ENCODE data around the gene CDK2AP2. TPM values are rescaled to one million over a fixed set of nuclear protein-coding genes. Genes with fewer than 3 reads are reported as not detected.
A peak's percentile ranks its signal among the peaks of the same experiment; 100 is the strongest.

The CDK2AP2 gene
- total RNA-seq, 1 experiment from 2014 or later = 71.7 TPM

DNA sequence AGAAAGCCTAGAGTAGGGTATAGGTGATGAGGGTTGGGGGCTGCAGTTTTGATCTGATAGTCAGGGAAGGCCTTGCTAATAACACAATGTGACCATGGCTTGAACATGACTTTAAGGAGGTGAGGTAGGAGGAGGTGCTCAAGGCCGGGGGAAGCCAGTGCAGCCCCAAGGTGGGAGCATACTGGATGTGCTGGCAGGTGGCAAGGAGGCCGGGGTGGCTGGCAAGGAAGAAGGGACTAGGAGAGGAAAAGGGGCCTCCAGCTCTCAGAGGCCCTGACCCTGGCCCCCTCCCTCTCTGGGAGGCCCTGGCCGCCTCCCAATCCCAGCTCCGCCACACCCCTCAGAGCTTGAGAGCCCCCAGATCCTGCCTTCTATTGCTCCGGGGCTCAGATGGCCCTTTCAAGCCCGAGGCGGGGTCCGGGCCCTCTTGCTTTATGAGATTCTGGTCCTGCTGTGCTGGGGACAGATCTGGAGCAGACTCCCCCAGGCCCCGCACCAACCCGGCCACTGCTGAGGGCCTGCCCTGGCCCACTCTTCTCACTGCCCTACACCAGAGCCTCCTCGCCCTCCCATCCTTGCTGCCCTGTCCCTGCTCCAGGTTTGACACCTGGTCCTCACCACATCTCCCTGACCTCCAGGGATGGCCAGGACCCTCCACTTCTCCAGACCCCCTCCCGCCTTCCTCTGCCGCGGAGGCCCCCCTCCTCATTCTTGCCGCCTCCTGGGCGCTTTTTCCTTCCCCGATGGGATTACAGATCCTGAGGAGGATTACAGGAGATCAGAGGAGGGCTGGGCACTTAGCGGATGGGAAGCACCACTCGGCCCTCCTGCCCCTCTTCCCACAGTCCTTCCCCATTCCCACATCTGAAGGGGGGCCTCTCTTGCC, 4.6 kb downstream of the CDK2AP2 start:
- DNase-seq (ENCODE audit: low read depth) = no peak

DNA sequence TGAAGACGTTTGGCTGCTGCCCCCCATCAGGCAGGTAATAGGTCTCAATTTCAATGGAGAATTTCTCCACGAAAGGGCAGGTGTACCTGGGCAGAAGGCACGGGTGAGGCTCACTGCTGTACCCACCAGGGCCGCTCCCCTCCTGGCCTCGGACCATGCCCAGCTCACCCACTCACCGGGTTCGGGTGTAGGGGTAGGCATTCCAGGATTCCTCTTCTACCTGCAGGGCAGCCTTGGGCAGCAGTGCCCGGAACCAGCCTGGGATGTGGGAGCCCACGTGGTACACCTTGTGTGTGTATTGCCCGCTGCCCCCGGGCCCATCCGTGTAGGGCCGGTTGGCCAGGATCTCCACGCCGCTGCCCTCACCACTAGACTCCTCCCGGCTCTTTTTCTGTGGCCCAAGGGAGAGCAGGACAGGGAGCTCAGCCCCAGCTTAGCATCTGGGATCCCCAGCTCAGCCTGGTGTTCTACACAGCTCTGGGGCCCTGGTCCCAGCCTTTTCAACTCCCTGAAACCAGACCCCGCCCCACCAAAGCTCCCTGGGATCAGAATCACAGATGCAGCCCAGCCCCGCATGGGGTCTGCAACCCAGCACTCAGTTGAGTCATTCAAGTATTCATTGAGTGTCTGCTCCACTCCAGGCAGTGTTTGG, 5.5 kb downstream of the CDK2AP2 start:
- no peak for DNase-seq (ENCODE audit: low read depth)

DNA sequence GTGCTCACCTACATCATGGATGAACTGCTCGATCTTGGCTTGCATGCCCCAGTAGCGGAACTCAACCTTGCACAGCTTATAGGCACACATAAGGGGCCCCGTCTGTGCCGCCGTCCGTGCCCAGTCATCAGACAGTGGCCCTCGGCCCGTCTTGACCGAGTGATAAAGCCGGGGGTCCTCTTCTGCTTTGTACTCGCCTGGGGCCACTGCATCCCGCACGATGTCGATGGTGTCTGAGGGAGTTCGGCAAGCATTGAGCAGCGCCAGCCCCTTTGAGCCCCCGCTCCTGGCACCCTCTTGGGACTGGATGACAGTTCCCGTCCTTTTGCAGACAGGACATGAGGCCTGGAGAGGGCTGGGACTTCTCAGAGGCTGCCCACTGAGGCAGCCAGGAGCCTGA, 6.1 kb downstream of the CDK2AP2 start:
- no peak for DNase-seq (ENCODE audit: low read depth)

DNA sequence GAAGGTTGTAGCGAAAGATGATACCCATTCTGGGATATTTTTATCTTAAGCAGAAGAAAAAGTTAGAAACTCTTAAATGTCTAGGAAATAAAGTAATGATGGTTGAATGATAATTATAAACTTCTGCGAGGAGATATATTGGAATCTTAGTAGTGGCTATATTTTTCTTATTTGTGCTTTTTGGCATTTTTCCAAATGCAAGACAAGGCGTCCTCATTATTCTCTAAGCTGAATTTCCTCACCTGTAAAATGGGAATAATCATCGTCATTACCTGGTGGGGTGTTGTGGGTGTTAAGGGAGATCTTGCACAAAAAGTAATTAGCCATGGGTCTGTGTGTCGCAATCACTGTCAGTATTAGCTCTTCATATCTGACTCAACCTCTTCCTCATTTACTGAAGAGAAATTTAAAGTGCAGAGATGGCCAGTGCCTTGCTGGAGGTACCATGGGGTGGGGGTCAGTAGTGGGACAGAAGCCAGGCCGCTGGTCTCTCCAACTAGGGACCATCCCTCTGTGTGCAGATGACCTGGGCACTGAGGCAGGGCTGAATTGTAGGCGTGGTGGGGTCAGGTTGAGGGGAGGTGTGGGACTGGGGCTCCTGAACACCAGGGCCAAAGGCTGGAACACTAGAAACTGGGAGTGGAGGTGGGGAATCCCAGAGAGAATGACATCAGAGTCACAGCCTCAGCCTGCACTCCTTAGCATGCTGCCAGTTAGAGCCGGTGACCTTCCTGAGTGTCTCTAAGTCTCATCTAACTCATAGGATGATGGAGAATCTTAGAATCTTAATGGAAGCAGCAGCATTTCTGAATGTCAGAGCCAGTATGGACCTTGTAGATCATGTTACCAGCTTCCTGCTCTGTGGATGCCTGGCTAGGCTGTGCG, 6.9 kb downstream of the CDK2AP2 start:
- no peak for DNase-seq (ENCODE audit: low read depth)

DNA sequence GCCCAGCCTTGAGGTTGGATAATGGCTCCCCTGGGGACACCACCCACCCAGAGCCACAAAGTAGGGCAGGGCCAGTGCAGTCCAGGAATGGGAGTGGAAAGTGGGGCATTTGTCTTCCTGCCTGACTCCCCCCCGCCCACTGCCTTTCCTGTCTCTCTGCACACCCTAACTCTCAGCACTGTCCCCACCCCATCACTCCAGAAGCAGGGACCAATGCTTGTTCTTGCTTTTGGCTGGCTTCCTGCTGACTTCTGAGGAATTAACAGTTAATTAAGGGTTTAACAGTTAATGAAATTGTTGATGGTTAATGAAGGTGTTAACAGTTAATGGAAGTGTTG, 7.5 kb downstream of the CDK2AP2 start:
- DNase-seq (ENCODE audit: low read depth) = no peak

DNA sequence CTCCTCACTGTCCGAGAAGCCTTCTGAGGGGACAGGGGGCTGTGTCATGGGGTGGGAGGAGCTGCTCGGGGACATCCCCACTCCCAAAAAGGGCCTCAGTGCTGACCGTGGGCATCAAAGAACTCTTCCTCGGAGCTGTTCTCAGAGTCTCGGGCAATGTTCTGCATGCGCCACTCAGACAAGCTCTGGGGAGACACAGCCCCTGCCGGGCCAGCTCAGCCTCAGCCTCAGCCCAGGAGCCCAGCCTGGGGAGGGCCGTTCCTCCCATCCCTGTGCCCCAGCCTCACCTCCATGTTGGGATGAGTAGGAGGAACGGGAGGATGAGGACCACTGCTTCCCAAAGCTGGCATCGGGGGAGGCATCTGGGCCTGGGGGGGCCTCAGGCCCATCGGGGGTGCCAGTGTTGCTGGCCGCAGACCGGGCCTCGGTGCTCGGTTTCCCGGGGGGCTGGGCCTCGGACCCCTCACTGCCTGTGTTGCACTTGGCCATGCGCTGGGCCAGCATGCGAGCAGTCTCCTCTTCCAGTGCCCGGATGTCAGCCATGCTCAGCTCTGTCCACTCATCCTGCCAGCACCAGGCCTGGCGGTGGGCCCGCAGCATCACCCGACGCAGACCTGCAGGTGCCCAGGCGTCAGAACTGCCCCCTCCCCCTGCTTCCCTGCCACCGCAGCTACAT, 8.0 kb downstream of the CDK2AP2 start:
- no peak for DNase-seq (ENCODE audit: low read depth)

DNA sequence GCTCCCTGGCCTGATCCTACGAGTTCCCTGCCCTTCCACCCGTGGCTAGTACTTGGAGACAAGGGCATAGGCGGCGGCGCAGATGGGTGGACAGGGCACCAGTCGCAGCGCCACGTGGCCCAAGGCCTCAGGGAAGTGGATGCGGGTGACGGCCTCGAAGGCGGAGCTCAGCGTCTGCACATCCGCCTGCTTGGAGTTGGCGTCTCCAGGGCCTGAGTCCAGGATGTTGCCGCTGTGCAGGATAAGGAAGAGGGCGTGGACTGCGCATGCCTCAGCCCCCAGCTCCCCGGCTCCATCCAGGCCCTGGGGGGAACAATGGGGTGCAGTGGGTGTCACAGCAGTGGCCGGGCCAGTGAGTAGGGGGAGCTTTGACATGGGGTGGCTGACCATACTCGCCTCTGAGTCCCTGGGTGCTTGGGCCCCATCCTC, 9.4 kb downstream of the CDK2AP2 start:
- no peak for DNase-seq (ENCODE audit: low read depth)

DNA sequence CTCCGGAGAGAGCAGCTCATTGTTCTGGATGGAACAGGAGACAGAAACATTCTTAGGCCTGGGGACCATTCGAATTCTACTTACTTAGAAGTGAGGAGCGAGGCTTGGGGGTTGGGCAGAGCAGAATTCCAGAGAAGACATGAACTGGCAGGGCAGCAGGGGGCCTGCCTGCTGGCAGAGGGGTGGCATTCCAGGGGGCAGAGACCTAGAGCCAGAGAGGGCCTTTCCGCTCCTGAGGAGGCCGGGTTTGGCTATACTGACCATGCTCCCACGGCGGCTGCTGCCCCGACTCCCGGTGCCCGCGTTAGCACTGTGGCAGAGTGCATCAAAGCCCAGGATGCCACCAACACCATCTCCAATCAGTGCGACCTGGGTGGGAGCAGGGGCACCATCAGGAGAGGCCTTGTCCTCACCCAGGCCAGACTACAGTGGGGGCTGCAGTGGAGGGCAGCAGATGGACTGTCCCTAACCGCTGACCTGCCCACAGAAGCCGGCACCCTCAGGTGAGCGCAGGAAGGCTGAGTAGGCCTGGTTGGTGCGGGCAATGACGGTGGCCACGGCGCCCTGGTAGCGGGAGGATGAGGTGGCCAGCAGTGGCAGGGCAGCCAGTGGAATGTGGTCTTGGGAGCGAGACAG, 10.2 kb downstream of the CDK2AP2 start:
- DNase-seq (ENCODE audit: low read depth) = no peak

DNA sequence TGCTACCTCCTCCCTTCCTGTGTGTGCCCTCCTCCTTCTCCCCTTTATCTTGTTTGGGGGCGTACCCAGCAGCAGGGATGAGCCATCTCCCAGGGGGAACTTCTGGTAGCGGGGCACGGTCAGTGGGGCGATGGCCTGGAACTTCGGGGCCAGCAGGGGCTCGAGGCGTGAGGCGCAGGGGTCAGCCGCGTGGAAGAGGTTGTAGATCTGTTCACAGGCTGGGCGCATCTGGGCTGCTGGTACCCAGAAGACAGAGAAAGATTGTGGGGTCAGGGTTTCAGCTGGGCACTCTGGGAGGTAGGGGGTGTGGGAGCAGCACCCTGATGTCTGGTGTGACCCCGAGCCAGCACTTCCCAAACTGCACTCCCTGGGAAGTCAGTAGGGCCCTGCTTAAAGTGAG, 11.8 kb downstream of the CDK2AP2 start:
- DNase-seq (ENCODE audit: low read depth) = no peak

DNA sequence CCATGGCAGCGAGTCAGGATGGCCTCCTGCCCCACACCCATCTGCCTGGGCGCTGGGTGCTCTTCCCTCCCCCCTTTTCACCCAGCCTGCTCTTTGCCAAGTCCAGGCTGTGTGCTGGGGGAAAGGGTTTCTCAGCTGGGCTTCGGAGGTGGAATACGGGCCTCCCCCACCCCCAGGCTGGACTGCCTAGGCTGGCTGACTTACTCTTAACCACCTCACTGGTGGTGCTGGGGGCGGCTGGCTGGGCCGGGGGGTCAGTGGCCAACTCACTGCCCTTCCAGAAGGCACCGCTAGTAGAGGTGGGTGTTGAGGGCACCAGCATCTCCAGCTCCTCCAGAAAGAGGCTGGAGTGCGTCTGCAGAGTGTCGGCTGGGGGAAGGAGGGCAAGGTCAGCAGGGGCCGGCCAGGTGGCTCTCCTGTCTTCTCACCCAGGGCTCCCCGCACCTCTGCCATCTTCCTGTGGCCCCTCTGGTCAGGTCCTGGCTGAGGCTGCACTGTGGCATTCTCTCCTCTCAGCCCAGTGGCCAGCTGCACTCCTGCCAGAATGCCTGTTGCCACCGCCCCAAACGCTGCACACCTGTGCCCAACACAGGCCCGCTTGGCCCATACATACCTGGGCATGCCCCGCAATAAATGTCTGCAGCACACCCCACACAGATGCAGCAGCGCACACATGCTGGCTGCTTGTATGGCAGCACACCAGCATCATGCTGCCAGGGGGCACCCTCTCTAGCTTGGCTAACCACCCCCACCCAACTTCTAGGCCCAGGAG, 12.5 kb downstream of the CDK2AP2 start:
- DNase-seq (ENCODE audit: low read depth) = no peak

DNA sequence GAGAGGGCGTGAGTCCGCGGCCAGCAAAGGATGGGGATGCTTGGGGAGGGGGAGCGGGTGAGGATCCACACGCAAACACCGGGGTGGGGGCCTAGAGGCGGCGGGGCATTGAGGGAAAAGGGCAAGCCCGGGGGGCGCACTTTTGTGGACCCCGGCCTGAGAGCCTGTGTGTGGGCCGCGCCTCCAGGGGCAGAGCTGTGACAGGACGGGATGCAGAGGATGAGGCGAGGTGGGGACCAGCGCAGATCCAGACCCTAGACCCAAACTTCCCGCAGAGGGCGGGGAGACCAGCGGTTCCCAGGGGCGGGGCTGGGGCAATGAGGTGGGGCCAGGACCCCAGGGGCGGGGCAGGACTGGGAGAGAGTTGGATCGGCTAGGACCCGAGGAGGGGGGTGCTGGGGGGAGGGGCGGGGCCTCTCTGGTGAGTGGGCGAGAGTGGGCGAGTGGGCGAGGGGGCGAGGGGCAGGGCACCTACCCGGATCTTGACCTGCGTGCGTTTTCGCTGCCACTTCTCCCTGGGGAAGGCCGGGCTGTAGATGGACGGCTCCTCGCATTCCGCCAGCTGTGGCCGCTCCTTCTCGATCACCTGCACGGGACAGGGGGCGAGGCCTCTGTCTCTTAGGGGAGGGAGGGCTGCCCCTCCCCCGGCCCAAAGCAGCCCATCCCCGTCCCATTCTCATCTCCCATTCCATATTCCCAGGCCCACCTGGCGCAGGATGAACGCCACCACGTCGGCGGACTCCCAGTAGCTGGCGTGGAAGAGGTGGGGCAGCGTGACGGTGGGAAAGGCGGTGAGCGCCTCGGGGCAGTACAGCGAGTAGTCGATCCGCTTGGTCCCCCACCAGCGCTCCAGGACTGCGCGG, 13.4 kb downstream of the CDK2AP2 start:
- no peak for DNase-seq (ENCODE audit: low read depth)

DNA sequence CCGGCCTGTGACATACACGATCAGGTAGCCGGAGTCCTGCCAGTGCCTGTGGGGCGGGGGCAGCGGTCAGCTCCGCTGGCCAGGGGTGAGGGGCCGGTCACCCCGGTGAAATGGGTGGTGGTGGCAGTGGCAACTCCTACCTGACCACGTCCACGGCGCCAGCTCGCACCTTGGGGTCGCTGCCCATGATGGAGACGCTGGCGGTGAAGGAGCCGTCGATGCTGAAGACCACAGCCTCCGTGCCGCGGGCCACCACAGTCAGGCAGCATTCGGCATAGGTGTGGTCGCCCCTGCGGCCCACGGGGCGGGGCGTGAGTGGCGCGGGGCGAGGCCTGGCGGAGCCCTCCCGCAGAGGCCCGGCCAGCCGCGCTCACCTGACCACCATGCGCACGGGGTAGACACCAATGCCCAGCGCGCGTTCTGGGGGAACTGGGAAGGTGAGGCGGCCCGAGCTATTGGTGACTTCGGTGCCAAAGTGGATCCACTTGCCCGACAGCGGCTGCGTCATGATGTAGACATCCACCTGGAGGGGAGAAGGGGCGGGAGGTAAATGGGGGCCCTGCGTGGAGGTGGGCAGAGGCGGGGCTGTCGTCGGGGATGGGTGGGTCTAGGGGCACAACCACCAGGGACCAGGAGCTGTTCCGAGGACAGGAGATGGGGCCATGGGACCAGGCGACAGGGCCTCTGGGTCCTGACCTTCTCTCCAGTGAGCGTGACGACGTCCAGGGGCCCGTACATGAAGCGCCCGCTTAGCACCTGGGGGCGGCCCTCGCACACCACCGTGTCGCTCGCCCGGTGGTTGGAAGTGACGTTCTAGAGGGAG, 14.2 kb downstream of the CDK2AP2 start:
- DNase-seq (ENCODE audit: low read depth) = no peak

DNA sequence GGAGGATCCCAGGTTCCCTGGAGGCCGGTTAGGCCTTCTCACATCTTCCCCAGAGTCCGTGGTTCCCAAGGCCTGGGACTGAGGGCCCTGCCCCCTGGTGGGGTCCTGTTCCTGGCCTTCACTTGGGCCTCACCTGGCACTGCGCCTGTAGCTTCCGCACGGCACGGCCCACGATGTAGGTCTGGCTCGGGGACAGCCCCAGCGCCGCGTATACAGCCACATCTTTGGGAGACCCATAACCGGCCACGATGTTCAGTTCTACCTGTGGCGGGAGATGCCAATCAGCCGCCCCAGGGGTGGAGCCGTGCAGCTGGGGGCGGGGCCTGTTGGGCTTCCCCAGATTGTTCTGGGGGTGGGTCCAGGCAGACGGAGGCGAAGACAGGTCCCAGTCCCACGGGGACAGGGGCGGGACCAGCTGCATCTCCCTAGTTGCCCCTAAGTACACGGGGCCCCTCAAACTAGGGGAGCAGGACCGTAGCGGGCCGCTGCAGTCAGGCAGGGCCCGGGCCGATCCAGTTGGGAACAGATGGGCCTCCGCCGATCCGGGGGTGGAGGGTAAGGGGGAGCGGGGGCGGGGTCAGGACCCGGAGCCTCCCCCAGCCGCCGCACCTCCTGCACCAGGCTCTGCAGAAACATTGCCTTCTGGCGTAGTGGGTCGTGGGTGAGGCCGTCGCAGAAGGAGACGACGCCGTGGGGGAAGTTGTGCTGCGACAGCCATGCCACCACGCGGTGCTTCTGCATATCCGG, 15.0 kb downstream of the CDK2AP2 start:
- DNase-seq (ENCODE audit: low read depth) = no peak

DNA sequence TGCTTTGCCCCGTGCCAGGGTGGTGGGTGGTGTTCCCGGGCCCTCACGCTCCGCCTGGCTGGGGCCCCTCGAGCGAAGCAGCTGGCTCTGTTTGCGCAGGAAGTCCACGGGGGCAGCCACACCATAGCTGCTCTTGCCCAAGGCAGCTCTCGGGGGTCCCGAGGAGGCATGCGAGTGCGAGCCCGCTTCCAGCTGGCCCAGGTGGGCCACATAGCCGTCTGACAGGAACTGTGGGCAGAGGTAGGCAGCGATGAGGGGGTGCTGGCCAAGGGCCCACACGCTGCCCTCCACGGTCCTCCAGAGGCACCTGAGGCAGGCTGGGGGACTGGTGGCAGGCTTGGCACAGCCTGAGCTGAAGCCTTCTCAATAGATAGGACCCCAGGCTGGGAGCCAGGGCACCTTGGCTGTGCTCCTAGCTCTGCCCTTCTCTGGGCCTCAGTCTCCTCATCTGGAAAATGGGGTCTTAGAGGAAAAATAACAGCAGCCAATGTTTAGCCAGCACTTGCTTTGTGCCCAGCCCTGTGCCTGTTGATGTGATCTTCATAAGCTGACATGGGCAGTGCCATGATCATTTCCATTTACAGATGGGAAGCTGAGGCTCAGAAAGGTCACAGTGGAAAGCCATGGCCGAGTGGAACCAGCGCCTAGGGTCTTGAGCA, 15.8 kb downstream of the CDK2AP2 start:
- DNase-seq (ENCODE audit: low read depth) = no peak

DNA sequence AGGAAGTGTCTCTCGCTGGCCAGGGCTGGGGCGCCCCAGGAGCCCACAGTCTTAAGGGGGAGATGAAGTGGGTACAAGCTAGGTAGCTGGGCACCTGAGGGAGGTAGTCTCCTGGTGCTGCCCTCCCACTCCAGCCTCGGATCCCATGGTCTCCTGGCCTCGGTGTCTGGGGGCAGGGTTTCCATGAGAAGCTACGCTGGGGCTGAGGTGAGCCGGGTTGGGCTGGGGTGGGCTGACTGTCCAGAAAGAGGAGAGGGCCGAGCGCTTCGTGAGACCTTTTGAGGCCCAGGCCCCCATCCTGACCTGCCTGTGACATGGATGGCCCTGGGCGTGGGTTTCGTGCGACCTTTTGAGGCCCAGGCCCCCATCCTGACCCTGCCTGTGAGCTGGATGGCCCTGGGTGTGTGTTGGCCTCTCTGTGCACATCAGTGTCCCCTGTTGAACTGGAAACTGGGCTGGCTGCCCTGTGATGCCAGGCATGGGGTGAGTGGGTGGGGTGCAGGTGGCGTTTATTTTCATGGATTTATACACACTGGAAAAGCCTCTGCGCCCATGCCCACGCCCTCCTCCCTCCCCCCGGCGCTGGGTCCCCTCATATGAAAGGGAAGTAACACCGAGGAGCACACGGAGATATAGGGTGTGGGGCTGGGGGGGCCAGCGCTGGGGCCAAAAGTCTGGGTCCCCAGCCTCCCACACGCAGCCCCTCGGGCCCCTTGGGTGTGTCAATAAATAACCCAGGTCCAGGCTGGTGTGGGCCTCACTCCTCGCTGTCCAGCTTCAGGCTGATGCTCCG, 16.5 kb downstream of the CDK2AP2 start:
- no peak for DNase-seq (ENCODE audit: low read depth)

DNA sequence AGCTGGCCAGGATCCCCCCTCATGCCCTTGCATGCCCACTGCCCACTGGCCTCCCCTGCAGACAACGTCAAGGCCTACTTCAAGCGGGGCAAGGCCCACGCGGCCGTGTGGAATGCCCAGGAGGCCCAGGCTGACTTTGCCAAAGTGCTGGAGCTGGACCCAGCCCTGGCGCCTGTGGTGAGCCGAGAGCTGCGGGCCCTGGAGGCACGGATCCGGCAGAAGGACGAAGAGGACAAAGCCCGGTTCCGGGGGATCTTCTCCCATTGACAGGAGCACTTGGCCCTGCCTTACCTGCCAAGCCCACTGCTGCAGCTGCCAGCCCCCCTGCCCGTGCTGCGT, 17.3 kb downstream of the CDK2AP2 start:
- DNase-seq (ENCODE audit: low read depth) = peak; percentile 26

Measured in M059J (cell line).